Tibial nerve (tissue), 4 donors: ENCODE data around the gene CELA1. TPM values are rescaled to one million over a fixed set of nuclear protein-coding genes. Genes with fewer than 3 reads are reported as not detected.

Experiments used
- DNase-seq, 2 donors: peaks; one replicate each; pipeline ENCODE4 v3.0.0-alpha.2; 2019; ENCODE audit warnings: low spot score in 2 of 2
- H3K27ac ChIP-seq, 4 donors: fragments of 200-600 bp; sonication (generic) in 3 of 4; one replicate each; pipeline ENCODE4 v1.5.1; 2017 to 2019; ENCODE audit warnings: mild to moderate bottlenecking in 1 of 4
- H3K27me3 ChIP-seq, 2 donors: fragments of 200-600 bp; sonication (generic) in 1 of 2; one replicate each; pipeline versions ENCODE4 v1.5.1 to v1.6.0; 2017 to 2019
- H3K36me3 ChIP-seq, 3 donors: fragments of 200-600 bp; sonication (generic); one replicate each; pipeline ENCODE4 v1.5.1; 2018 to 2019
- H3K4me1 ChIP-seq, 4 donors: fragments of 200-600 bp; sonication (generic) in 3 of 4; one replicate each; pipeline ENCODE4 v1.5.1; 2017 to 2019
- H3K4me3 ChIP-seq, 4 donors: fragments of 200-600 bp; sonication (generic) in 3 of 4; one replicate each; pipeline ENCODE4 v1.5.1; 2017 to 2019; ENCODE audit warnings: mild to moderate bottlenecking in 1 of 4, moderate library complexity in 1 of 4
- H3K9me3 ChIP-seq, 4 donors: fragments of 200-600 bp; sonication (generic) in 3 of 4; one replicate each; pipeline ENCODE4 v1.5.1; 2017 to 2019
- CTCF ChIP-seq, 5 experiments: fragments of 200-600 bp in 3 of 5; fragments of 450-650 bp in 2 of 5; sonication (generic) in 3 of 5; IDR thresholded peaks; one replicate each; pipeline ENCODE4 v1.5.1; 2016 to 2019; ENCODE audit warnings: antibody characterized with exemption in 5 of 5, mild to moderate bottlenecking in 3 of 5, moderate library complexity in 2 of 5
- EP300 ChIP-seq, 2 donors: sonication (generic); formaldehyde crosslinking; IDR thresholded peaks; one replicate each; pipeline ENCODE4 v1.6.1; 2017; ENCODE audit warnings: antibody characterized with exemption in 2 of 2, mild to moderate bottlenecking in 1 of 2
- POLR2A ChIP-seq, 2 donors: fragments of 450-650 bp; IDR thresholded peaks; one replicate each; pipeline ENCODE4 v1.6.1; 2017; ENCODE audit warnings: antibody characterized with exemption in 2 of 2, mild to moderate bottlenecking in 2 of 2, moderate library complexity in 2 of 2
- WGBS, 2 donors: methylation state at CpG; one replicate each; pipeline ENCODE4 v1.1.5; 2018; 5-methylcytosine and 5-hydroxymethylcytosine counted together
- total RNA-seq, 4 donors: library from RNA; depleted of rRNA; stranded (reverse); fragments of >200 nt; gene quantifications; one replicate each; pipeline ENCODE4 v1.1.0, GENCODE V29; 2016

Gene CELA1
- total RNA-seq, 4 donors from 2014 or later: not detected

DNA sequence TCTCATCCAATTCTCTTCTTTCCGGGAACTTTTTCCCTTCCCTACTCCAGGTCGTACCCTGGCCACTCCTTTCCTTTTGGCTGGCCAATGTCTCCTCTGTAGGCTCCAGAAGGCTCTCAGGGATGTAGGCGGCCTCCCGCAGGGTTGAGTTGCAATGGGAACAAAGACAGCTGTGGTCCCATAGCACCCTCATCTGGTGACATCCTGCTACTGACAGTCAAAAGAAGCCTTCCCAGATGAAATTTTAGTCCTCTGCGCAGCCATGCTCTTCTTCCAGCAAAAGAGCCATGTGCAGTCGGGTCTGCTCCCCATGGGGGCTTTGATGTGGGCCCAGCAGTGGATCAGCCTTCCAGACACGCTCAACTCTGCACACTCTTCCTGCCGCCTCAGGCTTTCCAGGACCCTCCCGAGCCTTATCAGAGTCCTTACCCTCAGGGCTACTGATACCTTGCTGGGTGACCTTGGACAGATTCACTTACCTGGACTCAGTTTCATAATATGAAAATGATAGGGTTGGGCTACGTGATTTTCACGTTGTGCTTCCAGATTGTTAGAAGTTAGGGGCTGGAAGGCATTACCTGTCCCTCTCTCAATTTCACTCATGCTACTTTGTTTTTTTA is 5.5 kb upstream of the CELA1 start:
- Histone ChIP-seq H3K27ac (no peak overlapping the region), H3K27me3 (no peaks in the 10 kb centered on the region), H3K9me3 (no peaks in the 10 kb centered on the region), H3K4me1 (no peaks in the 10 kb centered on the region), H3K4me3 (no peak overlapping the region), H3K36me3 (no peaks in the 10 kb centered on the region)
- no peak for TF ChIP-seq POLR2A (IDR thresholded peaks at IDR 0.05)
- peak; percentile 30 to 59 (median 45) for TF ChIP-seq CTCF (IDR thresholded peaks at IDR 0.05)
- DNase-seq: peak in 1 of 2 donors; percentile 31
- 36 to 45% methylated on average over 11 of the region's 11 CpGs for WGBS, 2 donors

- no peaks in the 10 kb centered on the region for H3K4me1 ChIP-seq
- no peaks in the 10 kb centered on the region for H3K27me3 ChIP-seq
- H3K36me3 ChIP-seq: no peaks in the 10 kb centered on the region
- no peak for TF ChIP-seq CTCF (IDR thresholded peaks at IDR 0.05)
- TF ChIP-seq POLR2A (IDR thresholded peaks at IDR 0.05): no peak
- no peak for TF ChIP-seq EP300 (IDR thresholded peaks at IDR 0.05)
- H3K9me3 ChIP-seq: no peaks in the 10 kb centered on the region
- DNase-seq: no peak
- H3K4me3 ChIP-seq: no peak overlapping the region
- H3K27ac ChIP-seq: no peak overlapping the region
- 80 to 86% methylated on average over 5 of the region's 5 CpGs for WGBS, 2 donors
Observed at GRCh38 chr12:51349026-51349425, 2.5 kb upstream of the CELA1 start.

DNA sequence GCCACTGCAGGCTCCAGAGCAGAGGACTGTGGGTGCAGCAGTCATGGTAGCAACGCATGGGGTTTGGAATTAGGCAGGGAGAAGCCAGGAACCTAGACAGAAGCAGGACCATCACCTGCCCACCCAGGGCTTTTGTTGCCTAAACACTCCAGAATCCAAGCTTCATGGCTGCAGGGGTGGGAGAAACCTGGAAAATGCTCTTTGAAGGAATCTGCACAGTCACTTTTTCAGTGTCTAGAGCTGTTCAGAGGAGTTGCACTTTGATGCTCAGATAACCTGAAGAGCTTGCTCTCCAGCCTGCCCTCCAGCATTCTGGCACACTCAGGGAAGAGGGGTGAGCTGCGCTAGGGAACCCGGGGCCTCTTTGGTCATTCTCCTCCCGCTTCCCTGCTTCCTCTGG is 1.6 kb upstream of the CELA1 start:
- WGBS, 2 donors: 87 to 89% methylated on average over 4 of the region's 4 CpGs
- H3K4me3 ChIP-seq: no peak overlapping the region
- no peaks in the 10 kb centered on the region for H3K9me3 ChIP-seq
- H3K27ac ChIP-seq: no peak overlapping the region
- H3K27me3 ChIP-seq: no peaks in the 10 kb centered on the region
- DNase-seq: no peak
- H3K36me3 ChIP-seq: no peaks in the 10 kb centered on the region
- H3K4me1 ChIP-seq: no peaks in the 10 kb centered on the region
- TF ChIP-seq POLR2A (IDR thresholded peaks at IDR 0.05) (no peak), CTCF (IDR thresholded peaks at IDR 0.05) (no peak), EP300 (IDR thresholded peaks at IDR 0.05) (no peak)

DNA sequence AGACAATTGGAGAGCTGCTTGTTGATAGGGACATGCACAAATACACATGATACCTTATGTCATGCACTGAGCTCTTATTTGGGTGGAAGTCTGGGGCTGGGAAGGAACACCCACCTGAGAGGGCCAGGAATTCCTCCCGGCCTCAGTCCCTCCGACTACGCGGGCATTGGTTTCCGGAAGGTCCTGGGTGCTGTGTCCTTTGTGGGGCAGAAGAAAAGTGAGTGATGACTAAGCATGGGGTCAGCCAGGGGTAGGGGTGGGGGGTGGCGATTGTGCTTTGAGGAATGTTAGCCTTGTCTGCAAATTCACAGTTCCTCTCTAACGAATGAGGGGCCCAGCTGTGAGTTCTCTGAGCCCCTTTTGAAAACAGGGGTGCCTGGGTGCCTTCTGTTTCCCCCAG is 798 bp downstream of the CELA1 start:
- DNase-seq: no peak
- Histone ChIP-seq H3K4me1 (peaks cover 0 to 6% (median 0%) of the 10 kb centered on the region in 4 donors), H3K27me3 (no peaks in the 10 kb centered on the region), H3K36me3 (no peaks in the 10 kb centered on the region), H3K9me3 (no peaks in the 10 kb centered on the region), H3K4me3 (no peak overlapping the region), H3K27ac (no peak overlapping the region)
- 38 to 39% methylated on average over 7 of the region's 7 CpGs for WGBS, 2 donors
- TF ChIP-seq EP300 (IDR thresholded peaks at IDR 0.05) (no peak), POLR2A (IDR thresholded peaks at IDR 0.05) (no peak), CTCF (IDR thresholded peaks at IDR 0.05) (no peak)

DNA sequence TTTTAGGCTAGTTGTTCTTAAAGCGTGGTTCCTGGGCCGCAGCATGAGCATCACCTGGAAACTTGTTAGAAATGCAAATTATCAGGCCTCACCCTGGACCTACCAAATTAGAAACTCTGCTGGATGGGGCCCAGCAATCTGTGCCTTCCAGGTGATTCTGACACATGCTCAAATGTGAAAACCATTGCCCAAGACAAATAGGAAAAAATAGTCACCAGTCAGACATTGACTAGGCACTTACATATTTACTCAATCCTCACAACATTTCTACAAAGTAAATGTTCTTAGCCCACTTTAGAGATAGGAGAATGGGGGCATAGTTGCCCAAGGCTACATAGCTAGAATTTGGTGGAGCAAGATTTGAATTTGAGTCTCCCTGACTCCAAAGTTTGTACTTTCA is 3.3 kb downstream of the CELA1 start:
- Histone ChIP-seq H3K4me3 (no peak overlapping the region), H3K36me3 (no peaks in the 10 kb centered on the region), H3K27ac (no peak overlapping the region), H3K9me3 (no peaks in the 10 kb centered on the region), H3K27me3 (no peaks in the 10 kb centered on the region), H3K4me1 (peaks cover 0 to 6% (median 0%) of the 10 kb centered on the region in 4 donors)
- no peak for DNase-seq
- 96 to 97% methylated on average over 2 of the region's 2 CpGs for WGBS, 2 donors
- no peak for TF ChIP-seq POLR2A (IDR thresholded peaks at IDR 0.05)
- no peak for TF ChIP-seq CTCF (IDR thresholded peaks at IDR 0.05)
- no peak for TF ChIP-seq EP300 (IDR thresholded peaks at IDR 0.05)
